Measurements from ENCODE around the gene CYB5R3.

The CYB5R3 gene

DNA sequence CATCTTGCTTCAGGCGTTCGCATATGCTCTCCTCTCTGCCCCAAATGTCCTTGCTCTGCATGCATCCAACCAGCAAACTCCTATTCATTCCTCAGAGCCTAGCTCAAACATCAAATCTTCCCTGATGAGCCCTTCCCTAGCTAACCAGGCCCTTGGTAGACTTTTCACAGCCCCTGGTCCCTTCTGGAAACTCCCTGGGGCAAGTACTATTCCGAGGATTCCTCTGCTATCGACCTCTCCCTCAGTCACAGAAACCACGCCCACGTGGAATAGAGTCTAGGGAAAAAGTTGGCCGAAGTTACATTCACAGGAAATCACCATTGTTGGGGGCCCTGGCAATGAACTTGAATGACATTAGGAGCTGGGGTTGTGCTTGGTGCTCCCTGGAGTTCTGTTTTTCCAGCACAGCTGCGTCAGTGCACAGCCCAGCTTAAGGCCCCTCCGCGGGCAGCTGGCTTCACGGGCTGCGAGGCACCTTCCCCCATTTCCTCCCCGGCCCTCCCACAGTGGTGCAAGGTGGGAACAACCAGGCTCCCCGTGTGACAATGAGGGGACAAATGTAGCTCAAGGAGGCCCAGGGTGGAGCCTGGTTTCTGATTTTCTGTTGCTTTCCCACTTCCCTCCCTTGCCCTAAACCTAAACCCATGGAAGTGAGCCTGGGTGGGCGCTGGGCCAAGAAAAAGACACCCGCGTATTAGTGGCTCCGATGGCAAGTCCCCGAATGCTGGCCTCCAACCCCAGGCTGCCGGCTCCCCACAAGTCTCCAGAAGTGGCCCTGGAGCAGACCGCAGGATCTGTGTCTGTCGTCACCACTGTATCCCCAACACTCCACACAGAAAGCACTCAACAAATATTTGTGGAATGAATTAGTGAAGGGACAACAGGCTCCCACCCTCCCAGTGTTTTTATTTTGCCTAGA, 4.5 kb downstream of the CYB5R3 start:
- peak; percentile 33 for DNase-seq

- no peak for DNase-seq
Observed at GRCh38 chr22:42643634-42644421, 5.4 kb downstream of the CYB5R3 start.

- DNase-seq = peak; percentile 91
Observed at GRCh38 chr22:42642806-42643633, 6.2 kb downstream of the CYB5R3 start.

DNA sequence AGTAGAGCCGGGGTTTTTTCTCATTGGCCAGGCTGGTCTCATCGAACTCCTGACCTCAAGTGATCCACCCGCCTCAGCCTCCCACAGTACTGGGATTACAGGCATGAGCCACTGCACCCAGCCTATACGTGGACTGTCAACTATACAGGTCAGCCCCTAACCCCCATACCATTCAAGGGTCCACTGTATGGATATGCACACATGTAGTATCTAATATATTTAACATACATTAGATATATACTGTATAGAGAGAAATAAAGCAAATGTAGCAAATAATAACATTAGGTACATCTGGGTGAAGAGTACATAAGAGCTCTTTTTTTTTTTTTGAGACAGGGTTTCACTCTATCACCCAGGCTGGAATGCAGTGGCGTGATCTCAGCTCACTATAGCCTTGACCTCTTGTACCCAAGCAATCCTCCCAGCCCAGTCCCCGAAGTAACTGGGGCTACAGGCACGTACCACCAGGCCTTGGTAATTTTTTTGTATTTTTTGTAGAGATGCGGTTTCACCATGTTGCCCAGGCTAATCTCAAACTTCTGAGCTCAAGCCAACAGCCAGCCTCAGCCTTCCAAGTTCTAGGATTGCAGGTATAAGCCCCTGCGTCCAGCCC, 7.3 kb downstream of the CYB5R3 start:
- no peak for DNase-seq

GRCh38 chr22:42639541-42640241, 9.5 kb downstream of the CYB5R3 start:
- DNase-seq = no peak

GRCh38 chr22:42637555-42637954, 11.6 kb downstream of the CYB5R3 start:
- DNase-seq = no peak

- DNase-seq = no peak
Observed at GRCh38 chr22:42636506-42636905, 12.7 kb downstream of the CYB5R3 start.

DNA sequence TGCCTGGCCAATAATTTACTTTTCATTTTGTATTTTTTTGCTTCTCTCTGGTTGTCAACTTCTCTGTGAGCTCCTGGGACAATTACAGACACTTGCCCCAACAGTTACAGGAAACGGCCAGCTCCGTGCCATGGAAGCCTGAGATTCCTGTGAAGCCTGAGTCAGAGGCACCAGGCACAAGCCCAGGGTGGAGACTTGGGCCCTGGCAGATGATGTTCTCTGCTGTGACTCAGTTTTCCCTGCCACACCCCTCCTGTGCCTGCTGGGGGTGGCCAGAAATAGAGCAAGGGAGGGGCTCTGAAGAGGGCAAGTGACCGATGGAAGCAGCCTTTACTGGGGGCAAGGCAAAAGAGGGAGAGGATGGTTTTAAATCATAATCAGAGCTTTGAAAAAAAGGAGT, 13.7 kb downstream of the CYB5R3 start:
- DNase-seq = no peak

- DNase-seq = no peak
Observed at GRCh38 chr22:42633013-42633412, 16.2 kb downstream of the CYB5R3 start.

DNA sequence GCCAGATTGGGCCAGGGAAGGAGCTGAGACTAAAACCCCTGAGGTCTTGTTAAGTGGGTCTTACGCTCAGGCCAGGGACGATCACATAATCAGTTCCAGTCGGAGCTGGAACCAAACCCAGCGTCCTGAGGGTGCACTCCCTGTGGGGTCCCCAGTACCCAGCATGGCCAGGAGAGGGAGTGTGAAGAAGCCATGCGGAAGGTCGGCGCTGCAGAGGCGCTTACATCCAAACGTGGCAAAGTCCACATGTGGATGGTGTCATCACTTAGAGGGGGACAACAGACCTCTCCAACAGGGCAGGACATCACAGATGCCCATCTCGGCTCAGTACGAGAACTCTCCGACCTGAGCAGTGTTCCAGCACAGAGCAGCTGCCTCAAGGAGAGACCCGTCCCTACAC, 17.1 kb downstream of the CYB5R3 start:
- peak; percentile 35 for DNase-seq

- no peak for DNase-seq
Observed at GRCh38 chr22:42630901-42631602, 18.1 kb downstream of the CYB5R3 start.

DNA sequence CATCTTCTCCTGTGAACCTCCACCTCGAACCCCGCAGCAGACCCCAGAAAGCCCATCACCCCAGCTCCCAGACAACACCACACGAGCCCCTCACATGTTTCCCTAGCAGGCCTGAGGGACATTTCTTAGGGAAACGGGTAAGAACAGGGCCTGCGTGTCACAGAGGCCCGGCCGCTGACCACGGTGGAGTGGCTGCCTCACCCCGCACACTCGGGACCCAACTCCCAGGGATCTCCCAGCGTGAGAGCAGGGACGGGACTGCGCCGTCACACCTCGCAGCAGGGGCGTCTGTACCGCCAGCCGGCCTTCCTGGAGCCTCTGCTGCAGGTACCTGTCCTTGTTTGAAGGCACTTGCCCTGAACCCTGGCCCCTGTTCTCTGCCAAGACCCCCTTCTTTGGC, 19.0 kb downstream of the CYB5R3 start:
- DNase-seq = no peak

DNA sequence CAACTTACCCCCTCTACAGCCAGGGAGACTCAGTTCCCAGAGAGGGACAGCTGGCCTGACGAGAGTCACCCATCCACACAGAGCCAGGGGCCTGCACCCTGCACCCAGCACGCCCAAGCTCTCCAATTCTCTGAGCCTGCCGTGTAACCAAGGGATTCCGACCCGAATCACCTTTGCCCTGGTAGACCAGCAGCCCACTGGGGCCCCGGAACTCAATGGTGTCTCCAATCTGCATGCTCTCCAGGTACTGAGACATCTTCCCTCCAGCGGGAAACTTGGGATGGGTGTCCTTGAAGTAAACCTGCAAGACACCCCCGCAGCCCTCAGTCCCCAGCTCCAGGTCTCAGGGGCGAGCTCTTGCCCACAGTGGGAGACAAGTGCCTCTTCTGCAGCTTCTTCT, 21.2 kb downstream of the CYB5R3 start:
- no peak for DNase-seq

DNA sequence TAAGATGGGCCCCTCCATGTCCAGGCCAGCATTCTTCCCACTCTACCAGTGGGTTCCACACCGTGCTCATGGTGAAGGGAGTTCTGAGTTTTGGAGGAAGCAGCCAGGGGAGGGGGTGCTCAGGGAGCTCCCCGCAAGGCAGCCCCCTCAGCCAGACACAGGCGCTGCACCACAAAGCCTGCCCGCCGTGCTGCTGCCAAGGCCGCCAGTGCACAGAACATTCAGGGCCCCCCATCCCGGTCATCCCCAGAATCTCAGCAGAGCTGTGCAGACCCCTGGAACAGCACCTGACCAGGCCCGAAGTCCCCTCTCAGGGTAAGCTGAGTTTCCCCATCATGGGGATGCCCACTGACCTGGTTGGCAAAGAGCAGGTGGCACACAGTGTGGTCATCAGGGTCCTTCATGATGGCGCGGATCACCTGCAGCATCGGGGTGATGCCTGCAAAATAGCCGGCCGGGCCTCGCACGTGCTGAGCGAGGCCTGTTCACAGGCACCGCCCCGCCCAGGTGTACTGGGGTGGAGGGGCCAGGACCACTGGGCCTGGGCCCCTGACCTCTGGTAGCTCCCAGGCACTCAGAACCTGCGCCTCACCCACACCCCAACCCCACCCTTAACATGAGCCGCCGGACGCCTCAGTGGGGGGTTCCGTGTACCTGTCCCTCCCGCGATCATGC, 22.1 kb downstream of the CYB5R3 start:
- no peak for DNase-seq

DNA sequence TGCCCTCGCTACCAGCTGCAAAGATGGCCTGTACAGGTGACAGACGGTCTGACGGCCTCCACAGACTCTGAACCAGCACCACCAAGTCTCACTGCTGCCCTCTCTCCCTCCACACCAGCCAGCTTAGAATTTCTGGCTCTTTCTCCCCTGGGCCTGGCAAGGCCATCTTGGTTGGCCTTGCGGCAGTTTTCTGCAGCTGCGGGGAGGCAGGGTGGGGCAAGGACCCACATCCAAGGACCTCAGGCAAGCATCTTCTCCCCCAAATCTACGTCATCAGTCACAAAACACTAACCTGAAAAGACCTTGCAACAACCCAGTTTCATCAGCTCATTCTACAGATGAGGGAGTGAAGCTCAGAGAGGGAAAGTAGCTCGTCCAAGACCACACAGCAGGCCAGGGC, 22.8 kb downstream of the CYB5R3 start:
- DNase-seq = no peak

GRCh38 chr22:42625416-42625815, 23.8 kb downstream of the CYB5R3 start:
- no peak for DNase-seq

GRCh38 chr22:42624551-42625106, 24.6 kb downstream of the CYB5R3 start:
- DNase-seq = no peak

DNA sequence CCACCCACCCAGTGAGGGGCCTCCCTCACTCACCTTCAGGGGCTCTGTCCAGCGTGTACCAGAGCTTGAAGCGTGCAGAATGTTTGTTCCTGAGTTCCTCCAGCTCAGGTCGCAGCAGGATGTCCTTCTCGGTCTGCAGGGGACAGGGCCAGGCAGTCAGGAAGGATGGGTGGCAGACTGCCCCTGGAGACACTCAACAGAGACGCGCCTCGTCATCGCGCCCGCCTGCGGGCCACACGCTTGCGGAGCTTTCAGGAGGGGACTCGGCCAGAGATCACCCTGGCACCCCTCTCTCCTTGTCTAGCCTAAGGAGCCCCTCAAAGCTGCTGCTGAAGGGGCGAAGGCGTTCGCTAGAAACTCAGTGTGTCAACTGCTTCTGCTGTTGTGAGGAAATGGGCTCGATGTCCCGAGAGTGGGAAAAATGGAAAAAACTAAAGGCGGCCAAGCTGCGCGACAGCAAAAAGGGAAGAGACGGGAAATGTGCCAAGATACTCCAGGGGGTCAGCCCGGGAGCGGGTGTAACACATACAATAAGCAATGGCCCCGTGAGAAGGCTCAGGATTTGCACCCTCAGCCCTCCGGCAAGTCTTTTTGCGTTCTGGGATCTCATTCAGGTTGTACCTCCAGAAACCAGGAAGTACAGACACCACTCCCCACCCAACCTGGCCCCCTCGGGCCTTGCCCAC, 25.3 kb downstream of the CYB5R3 start:
- DNase-seq = no peak

DNA sequence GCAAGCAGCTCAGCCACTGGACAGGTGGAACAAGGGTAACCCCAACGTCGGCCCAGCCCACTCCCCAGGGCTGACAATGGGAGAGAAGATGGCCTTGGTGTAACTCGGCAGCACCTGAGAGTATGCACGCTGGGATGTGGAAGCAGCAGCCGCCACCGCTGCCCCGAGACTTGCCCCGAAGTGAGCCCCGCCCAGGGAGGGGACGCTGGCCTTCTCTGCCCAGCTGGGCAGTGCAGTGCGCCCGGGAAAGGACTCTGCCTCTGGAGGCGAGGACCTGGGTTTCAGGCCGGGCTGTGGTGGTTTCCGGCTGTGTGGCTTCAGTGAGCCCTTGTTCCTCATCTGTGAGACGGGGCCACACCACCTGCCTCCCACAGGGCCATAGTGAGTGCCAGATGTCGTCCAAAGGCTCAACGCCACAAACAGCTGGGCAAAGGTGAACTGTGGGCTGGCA, 25.9 kb downstream of the CYB5R3 start:
- no peak for DNase-seq
